GM18907 (cell line): Measurements from ENCODE around the gene SSBP3.

Experiments used
- ATAC-seq: cut with Tn5 transposase; IDR thresholded peaks from one replicate; pipeline ENCODE4 v1.9.1; 2021; ENCODE audit warnings: mild to moderate bottlenecking, moderate library complexity; ENCODE audit not compliant: unreplicated experiment

Gene SSBP3

DNA sequence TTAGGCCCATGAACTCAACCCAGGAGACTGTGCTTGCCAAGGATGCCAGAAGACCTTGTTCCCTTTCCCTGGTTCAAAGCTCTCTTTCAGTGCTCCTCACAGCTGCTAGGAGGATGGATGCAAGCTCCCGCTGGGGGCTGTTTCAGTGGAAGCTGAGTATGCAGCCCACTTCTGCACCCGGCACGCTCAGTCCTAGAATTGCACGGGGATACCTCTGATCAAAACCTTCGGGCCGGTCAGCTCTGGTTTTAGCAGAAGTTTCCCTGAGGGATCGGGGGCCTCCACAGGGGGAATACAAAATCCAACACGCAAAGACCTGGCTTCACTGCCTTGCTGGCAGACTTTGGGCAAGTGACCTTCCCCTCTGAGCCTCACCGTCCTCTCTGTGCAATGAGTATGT, 4.2 kb upstream of the SSBP3 start:
- ATAC-seq, result no peak

DNA sequence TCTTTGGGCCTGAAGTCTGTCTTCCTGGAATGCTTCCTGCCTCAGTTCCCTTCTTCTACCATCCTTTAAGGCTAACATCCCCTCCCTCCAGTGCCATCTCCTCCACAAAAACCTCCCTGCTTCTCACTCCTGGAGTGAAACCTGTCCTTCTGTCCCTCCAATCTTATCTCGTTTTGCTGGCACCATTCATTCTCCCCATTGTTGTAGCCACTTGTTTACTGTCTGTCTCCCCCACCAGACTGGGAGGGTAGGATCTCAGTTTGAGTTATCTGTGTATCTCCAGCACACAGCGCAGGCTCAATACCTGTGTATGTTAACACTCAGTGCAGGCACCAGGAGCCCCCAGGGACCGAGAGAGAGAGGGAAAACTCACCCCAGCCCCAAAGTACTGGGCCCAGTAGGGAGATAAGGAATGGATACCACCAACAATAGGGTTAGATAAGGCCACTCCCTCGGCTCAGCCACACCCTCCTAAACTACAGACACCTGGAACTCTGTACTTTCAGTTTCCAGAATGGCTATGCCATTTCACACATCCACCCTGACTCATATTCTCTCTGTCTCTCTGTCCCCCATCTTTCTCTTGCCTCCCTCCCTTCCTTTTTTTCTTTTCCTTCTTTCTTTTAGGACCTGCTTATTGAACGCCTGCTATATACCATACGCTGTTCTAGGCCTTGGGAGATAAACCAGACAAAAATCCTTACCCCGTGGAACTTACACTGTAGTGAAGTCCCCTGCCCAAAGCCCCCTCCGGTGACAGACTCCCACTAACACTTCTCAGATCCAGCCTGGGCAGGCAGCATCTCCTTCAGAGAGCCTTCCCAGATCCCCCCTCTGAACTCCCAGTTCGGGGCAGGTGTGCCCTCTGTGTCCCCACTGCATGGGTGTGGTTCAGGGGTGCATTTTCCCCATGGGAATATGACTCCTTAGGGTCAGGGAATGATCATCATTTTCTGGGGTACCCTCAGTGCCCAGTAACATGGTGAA, 3.3 kb upstream of the SSBP3 start:
- peak; percentile 33 for ATAC-seq

DNA sequence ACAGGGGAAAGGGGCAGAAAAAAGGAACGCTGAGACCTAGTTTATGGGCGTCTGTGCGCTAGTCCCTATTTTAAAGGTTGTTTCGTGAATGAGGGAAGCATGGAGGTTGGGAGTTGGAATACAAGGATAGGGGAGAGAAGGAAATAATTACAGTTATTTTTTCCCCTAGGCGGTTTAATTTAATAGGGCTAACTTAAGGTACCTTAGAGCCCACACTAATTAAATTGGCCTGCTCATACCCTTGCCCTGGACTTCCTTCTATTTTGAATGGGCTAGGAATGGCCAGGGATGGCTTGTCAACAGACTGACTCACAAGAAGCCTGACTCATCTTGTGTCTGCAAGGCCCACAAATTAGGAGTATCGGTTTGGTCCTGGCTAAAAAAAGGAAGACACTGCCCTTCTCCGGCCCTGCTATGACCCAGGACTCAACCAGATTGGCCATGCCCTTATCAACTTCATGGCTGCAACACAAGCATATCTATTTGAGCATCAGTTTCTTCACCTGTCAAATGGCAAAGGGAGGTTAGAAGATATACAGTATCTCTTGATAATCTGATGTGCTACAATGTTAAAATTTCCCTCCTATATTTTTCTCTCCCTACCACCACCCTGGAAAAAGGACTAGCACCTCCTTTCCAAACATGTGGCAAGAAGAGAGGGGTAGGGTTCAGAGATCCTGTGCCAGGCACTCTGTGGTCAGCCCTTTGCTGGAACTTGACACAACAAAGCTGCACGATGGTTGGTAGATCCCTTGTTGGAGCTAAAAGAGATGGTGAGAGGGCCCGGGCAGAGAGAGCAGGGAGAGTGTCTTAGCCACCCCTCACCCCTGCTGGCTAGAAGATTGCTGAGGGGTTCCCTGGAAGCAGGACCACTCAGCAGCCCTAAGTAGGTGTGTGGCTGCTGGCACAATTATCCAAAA, 2.2 kb upstream of the SSBP3 start:
- ATAC-seq, result no peak

DNA sequence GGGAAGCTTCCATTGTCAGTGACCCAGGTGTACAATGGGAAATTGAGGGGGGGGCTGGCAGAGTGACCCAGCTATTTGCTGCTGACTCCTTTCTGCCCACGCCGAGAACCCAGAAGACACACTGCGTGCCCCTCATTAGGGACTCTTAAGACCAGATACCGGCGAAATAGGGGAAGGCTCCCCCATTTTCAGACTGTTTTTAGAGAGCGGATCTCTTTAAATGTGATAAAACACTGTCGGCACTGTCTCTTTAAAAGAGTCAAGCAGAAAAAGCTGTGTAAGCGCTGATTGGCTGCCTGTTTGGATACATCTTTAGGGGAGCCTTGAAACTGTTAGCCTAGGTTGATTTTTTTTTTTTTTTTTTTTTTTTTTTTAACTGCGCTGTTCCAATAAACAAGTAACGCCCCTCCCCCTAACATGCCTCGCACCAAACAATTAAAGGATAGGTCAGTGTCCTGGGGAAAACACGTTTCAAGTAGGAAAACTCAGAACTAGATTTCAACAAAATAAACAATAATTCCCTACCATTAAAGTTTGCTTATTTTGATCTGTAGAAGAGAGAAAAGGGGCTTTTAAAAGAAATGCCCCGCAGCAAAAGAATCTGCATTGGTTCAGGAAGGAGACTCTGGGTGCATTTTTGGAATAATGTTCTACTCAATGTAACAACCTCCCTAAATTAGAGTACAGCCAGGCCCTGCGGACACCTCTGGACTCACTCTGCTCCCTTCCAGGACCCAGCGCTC, 1.4 kb upstream of the SSBP3 start:
- peak; percentile 36 for ATAC-seq

DNA sequence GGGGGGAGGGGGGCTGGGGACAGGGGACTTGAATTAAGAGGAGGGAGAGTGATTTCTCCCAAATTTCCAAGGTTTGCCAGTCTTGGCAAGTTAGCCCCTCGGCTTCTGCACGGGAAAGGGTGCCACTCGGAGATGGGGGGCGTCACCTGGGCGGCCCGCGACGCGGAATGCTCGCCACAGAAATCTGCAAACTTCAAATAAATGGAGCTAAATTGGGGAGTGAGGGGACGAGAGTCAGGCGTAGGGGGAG, 885 bp upstream of the SSBP3 start:
- ATAC-seq, result no peak

DNA sequence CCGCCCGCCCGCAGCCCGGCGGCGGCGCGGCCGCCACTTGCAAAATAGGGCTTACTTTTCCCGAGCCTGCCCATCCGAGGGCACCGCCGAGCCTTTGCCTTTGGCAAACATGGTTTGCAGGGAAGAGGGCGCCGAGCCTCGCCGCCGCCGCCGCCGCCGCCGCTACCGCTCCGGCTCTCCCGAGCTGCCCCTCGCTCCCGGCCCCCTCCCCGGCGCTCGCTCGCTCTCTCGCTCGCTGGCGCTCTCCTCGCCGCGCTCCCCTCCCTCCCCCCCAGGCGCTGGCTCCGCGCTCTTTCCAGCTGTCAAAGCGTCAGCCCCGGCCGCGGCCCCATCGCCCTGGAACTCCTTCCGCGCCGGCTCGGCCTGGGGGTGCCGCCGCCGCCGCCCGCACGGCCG, 298 bp downstream of the SSBP3 start:
- ATAC-seq, result no peak

DNA sequence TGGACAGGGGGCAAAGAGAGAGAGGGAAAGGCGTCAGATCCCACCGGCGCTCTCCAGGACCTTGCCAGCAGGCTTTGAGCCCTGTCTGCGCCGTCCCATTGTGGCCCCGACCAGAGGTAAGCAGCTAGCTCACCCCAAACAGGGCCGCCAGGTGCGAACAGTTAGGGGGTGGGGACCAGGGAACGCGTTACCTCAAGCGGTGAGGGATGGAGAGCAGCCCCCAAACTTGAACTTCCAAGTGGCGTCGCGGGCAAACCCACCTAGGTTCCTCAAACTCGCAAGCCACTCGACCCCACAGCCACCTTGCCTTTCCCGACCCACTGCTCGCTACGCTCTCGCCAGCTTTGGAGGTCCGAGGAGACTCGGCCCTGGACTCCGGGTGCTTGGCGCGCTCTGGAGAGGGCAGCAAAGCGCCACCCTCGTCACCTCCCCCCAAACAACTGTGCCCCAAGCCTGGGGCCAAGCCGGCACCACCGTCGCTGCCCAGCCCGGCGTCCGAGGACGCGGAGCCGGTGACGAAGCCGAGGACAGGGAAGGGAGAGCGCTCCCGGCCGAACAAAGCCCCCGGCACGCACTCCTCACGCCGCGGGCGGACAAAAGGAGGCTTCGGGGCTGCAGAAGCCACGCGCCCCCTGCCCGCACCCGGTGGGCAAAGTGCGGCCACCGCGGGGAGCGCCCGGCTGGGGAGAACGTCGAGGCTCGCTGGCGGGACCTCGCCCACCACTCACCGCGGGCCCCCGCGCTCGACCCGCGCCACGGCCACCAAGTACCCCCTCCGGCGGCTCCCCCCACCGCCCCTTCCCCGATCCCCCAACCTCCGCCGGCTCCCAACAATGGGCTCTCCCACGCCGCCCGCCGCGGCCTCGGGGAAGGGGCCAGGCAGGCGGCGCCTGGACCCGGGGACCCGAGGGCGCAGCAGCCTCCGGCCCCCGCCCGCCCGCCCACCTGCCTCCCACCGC, 976 bp downstream of the SSBP3 start:
- ATAC-seq, result no peak

DNA sequence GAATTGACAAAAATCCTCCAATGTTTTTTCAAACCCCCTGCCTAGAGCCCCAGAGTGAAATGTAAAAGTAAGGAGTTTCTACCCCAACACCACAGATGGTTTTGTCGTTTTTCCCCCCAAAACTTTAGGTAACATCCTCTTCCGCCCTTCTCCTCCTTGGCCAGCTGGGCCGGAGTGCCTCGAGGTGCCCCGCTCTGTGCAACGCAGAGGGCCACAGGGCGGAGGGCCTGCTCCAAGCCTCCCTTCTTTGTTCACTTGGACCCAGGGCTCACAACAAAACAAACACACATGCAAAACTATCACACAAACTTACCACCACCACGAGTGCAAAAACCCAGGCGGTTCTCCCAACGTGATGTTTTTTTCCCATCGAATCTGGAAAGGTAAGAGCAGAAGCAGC, 1.9 kb downstream of the SSBP3 start:
- no peak for ATAC-seq

DNA sequence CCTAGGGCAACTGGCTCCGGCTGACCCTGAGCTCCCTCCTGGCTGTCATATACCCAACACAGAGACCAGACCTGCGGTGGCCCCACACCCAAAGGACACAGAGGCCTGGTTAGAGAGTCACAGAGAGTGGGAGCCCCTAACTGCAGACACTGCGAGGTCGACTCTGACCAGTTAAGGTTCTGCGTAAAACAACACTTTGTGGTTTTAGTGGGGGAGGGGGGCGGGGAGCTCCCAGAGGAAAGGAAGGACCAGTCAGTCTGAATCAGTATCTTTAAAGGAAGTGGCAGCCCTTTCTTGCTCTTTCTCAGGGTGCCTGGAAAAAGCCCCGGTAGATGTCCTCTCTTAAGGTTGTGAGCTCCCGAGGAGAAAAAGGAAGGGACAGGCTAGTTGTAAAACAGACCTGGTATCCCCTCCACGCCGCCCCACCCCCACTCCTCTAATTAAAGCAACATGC, 2.4 kb downstream of the SSBP3 start:
- ATAC-seq, result no peak

DNA sequence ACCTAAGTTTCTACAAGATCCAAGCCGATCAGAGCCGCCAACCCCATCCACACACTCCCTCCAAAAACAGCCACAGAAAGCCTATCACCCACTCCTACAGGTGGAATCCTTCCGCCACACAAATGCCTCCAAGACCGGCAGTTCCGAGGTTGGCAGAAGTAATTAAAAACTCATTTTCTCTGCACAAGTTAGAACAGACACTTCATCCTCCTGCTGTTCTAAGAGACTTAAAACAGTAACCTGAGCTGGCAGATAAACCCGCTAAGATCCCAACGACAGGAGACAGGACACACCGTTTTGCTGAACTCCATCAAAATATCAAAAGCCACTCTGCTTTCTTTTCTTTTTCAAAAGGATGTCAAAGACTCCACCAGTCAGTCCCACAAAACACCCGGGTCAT, 2.8 kb downstream of the SSBP3 start:
- ATAC-seq, result no peak

DNA sequence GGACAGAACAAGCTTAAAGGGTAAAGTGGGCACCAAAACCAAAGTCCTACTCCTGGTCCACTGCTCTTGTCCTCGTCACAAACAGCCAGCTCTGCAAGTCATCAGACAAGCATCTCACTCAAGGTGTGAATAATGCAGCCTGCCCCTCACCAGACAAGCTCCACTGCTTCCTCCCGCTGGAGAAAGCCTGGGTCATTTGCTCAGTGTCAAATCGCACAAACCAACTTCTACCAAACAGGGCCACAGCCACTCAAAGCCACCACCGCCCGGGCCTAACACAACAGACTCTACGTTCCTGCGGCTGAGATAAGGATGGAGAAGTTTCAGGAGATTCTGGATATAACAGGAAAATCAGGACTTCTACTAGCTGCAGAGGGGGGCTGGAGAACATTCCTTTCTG, 3.3 kb downstream of the SSBP3 start:
- no peak for ATAC-seq

DNA sequence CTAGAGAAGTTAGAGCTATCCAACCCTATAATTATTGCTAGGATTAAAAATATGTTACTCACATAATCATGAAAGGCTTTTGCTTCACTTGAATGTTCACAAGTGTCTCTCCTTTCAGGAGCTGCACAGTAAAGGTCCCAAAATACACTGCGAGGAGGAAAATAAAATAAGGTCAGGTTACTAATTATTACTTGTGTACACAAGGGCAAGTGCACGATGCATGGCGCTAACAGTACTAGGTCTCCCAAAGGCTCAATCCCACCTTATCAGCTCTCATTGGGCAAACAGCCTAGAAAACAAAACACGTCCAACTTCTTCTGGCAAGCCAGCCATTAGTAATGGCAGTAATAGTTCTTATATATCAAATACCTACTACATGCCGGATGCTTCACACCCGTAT, 4.4 kb downstream of the SSBP3 start:
- no peak for ATAC-seq

DNA sequence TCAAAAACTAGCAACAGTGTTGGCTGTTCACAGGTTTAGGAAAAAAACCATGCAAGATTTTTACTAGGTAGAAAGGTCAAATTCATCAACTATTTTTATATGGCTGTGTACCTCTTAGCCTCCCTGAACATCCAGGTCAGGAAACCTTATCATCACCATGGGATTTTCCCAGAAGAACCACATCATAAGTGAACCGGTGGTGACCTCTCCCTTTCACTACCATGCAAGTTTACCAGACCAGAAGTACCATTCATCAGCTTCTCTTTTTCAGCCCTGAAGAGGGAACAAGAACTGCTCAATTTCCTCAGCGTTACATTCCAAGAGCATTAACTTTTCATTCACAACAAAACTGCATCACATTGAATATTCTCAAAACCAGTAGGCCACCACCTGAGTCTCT, 5.9 kb downstream of the SSBP3 start:
- ATAC-seq, result peak; percentile 32

DNA sequence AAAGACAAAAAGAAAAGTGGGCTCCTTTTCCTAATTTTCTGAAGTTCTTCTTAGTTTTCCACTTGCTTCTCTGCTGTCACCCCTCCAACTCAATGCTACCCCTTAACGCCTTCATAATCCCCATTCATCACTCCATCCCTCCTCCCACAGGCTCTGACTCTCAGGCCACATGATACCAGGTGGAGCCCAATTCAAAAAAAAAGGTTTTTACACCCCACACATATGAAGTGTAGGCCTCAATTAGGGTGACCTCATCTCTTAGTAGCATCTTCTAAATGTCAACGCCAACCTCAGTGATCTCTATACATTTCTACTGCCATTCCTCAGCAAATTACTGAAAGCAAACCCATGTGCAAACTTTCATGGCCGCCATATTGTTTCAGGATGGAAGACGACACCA, 6.4 kb downstream of the SSBP3 start:
- no peak for ATAC-seq

DNA sequence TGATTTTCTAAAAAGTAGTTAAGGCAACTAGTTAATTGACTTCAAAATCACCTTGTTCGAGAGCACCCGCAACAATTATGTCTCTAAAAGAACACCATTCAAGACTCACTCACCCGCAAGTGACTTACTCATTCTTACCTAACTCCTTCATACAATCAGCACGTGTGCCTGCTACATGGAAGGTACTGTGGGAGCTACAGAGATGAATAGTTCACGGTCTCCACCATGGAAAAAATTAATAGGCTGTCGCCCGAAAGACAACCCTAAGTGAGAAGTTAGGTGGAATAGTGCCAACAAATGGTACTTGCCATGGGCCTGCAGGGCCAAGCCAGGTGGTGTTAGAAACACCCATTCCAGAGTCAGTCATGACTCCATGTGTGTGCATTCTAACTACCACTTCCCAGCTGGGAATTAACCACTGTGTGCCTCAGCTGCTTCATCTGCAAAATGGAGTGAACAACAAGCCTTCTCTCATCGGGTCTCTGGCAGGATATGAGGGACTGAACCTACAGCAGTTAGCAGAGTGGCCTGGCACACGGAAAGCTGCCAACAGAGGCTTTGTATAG, 7.1 kb downstream of the SSBP3 start:
- ATAC-seq, result no peak

DNA sequence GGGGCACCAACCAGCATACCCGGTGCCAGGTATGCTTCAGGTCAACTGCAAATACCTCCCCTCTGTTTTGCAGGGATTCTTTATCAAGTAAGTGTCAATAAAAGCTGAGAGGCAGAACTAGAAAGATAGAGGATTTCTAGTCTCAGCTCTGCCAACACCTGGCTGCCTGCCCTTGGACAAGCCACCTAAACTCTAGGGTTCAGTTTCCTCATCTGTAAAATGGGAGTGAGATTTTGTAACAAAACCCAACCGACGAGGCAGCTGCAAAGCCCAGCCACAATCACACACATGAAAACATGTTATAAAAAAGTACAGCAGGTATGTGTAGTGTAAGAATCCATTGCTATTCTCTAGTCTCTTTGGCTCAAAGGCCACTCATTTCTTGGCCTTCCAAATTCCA, 8.2 kb downstream of the SSBP3 start:
- ATAC-seq, result no peak

DNA sequence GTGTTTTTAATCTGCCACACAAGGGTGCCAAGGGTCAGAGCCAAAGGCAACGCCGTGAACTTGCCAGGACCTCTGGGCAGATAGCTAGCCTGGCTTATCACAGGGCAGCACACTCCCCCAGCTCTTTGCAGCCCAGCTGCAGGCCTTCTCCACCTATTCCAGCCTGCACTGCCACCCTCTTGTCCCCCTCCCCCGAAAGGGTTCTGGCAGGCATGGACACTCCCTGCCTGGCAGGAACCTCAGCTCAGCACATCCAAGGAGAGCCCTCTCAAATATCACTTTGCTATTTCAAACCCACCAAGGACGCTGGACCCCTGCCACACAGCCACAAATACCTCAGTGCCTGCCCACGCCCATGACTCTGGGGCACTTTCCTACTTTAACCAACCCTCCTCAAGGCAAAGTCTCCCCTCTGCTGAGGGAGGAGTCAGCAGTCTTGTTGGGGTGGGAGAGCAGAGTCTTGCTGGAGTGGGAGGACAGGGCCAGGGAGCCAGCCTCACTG, 9.1 kb downstream of the SSBP3 start:
- no peak for ATAC-seq

DNA sequence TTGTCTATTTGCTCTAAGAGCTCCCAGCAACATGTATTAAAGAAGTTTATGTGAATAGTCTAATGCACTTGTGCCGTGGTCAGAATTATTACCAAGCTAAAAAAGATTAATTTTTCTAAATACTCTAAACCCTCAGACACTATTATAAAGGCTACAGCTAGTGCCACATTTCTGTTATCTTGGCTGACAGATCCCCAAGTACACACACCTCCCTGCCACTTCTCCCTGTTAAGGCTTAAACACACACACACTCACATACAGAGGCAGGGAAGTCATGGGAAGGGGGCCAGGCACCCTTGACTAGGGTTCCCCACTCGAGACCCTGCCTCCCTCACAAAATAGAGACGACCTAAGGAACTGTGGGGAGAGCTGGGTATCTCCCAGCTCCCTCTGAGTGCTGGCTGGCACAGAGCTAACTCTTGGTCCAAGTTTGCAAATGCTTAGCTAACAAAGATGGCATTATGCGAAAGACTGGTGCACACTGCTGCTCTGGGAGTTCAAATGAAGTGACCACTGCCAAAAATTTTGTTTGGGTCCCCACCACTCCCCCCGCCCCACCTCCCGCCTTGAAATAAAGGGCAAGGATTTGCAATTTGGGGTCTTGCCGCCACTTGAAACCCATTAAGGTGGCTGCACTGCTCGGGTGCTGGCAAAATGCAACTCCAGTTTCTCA, 9.8 kb downstream of the SSBP3 start:
- ATAC-seq, result no peak

DNA sequence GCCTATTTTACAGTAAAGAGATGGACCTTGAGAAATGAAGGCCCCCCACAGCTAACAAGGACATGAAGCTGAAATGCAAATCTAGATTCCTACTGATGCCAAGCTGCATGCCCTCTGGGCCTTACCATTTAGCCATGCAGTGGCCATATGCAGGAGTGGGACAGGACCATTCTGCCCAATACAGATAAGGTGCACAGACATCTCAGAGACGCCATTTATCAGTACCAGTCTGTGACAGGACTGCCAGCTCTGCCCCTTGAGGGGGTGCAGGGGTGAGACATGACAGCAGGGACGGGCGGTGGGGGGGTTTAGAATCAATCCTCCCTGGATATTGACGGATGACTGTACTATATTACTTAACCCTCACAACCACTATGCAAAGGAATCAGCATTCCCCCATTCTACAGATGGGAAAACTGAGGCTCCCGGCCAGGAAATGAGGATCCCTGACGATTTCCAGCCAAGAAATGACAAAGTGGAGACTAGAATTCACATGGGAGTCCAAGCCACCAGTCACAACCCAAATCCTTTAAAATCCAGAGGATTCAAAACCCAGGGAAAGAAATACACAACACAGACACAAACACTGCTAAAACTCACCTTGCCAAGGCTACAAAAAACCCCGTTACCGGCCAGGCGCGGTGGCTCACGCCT, 10.8 kb downstream of the SSBP3 start:
- no peak for ATAC-seq
